ENCODE data around the gene EGLN1.

Gene EGLN1

GRCh38 chr1:231444059-231444458, 22.0 kb upstream of the EGLN1 start:
- Histone ChIP-seq H3K27ac (ENCODE audit: low read depth, low read length) (no peak overlapping the region), H3K4me3 (ENCODE audit: low read length) (no peak overlapping the region), H3K79me1 (ENCODE audit: low read length) (no peaks in the 10 kb centered on the region), H2BK120ac (ENCODE audit: low read depth, low read length) (no peak overlapping the region), H3K4me2 (ENCODE audit: low read length) (no peak overlapping the region), H4K8ac (ENCODE audit: low read depth, low read length) (no peak overlapping the region), H3K56ac (ENCODE audit: low read length) (no peak overlapping the region), H3K23ac (ENCODE audit: low read length) (no peak overlapping the region), H3K36me3 (ENCODE audit: control insufficient read depth, insufficient read depth, low read length) (no peaks in the 10 kb centered on the region), H2AK5ac (ENCODE audit: low read length) (no peak overlapping the region), H3K4me1 (ENCODE audit: control insufficient read depth, low read depth, low read length) (no peaks in the 10 kb centered on the region), H3K18ac (ENCODE audit: low read length) (no peak overlapping the region), H2BK5ac (ENCODE audit: low read length) (no peak overlapping the region), H3K9ac (ENCODE audit: low read length) (no peak overlapping the region), H3K79me2 (ENCODE audit: control insufficient read depth, insufficient read depth, low read length) (no peaks in the 10 kb centered on the region), H3K27me3 (ENCODE audit: insufficient read depth, low read length, poor library complexity) (no peaks in the 10 kb centered on the region), H3K4ac (ENCODE audit: low read depth, low read length) (no peak overlapping the region), H2BK15ac (replicated peaks; ENCODE audit: low read depth) (no peak overlapping the region), H4K5ac (ENCODE audit: low read length) (no peak overlapping the region)
- DNase-seq: no peak
- no CpG with 5 or more reads among the region's 2 CpGs for WGBS (ENCODE audit: extremely low coverage, insufficient coverage, low lambda C conversion rate)

DNA sequence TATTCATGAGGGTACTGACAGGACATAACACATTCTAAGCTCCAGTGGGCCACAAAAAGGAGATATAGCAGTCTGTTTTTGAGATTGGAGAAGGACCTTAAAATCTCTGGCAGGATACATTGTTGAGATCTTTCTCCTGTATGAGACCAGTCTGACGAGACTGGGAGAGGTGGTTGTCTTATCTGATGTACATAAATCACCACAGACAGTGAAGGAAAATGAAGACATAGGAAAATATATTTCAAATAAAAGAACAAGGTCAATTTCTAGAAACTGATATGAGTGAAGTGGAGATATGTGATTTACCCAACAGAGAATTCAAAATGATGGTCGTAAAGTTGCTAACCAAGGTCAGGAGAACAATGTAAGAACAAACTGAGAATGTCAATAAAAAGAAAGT, 21.3 kb upstream of the EGLN1 start:
- no peak overlapping the region for H4K5ac ChIP-seq (ENCODE audit: low read length)
- WGBS (ENCODE audit: extremely low coverage, insufficient coverage, low lambda C conversion rate): no CpG with 5 or more reads among the region's 2 CpGs

GRCh38 chr1:231442735-231443134, 20.6 kb upstream of the EGLN1 start:
- Histone ChIP-seq H3K4ac (ENCODE audit: low read depth, low read length) (no peak overlapping the region), H3K9ac (ENCODE audit: low read length) (no peak overlapping the region), H3K79me2 (ENCODE audit: control insufficient read depth, insufficient read depth, low read length) (no peaks in the 10 kb centered on the region), H3K79me1 (ENCODE audit: low read length) (no peaks in the 10 kb centered on the region), H2BK120ac (ENCODE audit: low read depth, low read length) (no peak overlapping the region), H3K56ac (ENCODE audit: low read length) (no peak overlapping the region), H3K36me3 (ENCODE audit: control insufficient read depth, insufficient read depth, low read length) (no peaks in the 10 kb centered on the region), H2AK5ac (ENCODE audit: low read length) (no peak overlapping the region), H4K5ac (ENCODE audit: low read length) (no peak overlapping the region), H3K4me1 (ENCODE audit: control insufficient read depth, low read depth, low read length) (no peaks in the 10 kb centered on the region), H2BK15ac (replicated peaks; ENCODE audit: low read depth) (no peak overlapping the region), H3K4me3 (ENCODE audit: low read length) (no peak overlapping the region), H4K8ac (ENCODE audit: low read depth, low read length) (no peak overlapping the region), H3K23ac (ENCODE audit: low read length) (no peak overlapping the region), H3K27me3 (ENCODE audit: insufficient read depth, low read length, poor library complexity) (no peaks in the 10 kb centered on the region), H3K27ac (ENCODE audit: low read depth, low read length) (no peak overlapping the region), H3K18ac (ENCODE audit: low read length) (no peak overlapping the region), H2BK5ac (ENCODE audit: low read length) (no peak overlapping the region), H3K4me2 (ENCODE audit: low read length) (no peak overlapping the region)
- DNase-seq: no peak

More for the DNA sequence above, 21.3 kb upstream of the EGLN1 start:
- Histone ChIP-seq H3K23ac (ENCODE audit: low read length) (no peak overlapping the region), H3K4me3 (ENCODE audit: low read length) (no peak overlapping the region), H2BK5ac (ENCODE audit: low read length) (no peak overlapping the region), H3K56ac (ENCODE audit: low read length) (no peak overlapping the region), H3K4me2 (ENCODE audit: low read length) (no peak overlapping the region), H2BK15ac (replicated peaks; ENCODE audit: low read depth) (no peak overlapping the region), H3K27ac (ENCODE audit: low read depth, low read length) (no peak overlapping the region), H3K4me1 (ENCODE audit: control insufficient read depth, low read depth, low read length) (no peaks in the 10 kb centered on the region), H3K18ac (ENCODE audit: low read length) (no peak overlapping the region), H3K27me3 (ENCODE audit: insufficient read depth, low read length, poor library complexity) (no peaks in the 10 kb centered on the region), H3K79me2 (ENCODE audit: control insufficient read depth, insufficient read depth, low read length) (no peaks in the 10 kb centered on the region), H3K79me1 (ENCODE audit: low read length) (no peaks in the 10 kb centered on the region), H3K4ac (ENCODE audit: low read depth, low read length) (no peak overlapping the region), H3K9ac (ENCODE audit: low read length) (no peak overlapping the region), H3K36me3 (ENCODE audit: control insufficient read depth, insufficient read depth, low read length) (no peaks in the 10 kb centered on the region), H2AK5ac (ENCODE audit: low read length) (no peak overlapping the region), H2BK120ac (ENCODE audit: low read depth, low read length) (no peak overlapping the region), H4K8ac (ENCODE audit: low read depth, low read length) (no peak overlapping the region)
- DNase-seq: no peak

DNA sequence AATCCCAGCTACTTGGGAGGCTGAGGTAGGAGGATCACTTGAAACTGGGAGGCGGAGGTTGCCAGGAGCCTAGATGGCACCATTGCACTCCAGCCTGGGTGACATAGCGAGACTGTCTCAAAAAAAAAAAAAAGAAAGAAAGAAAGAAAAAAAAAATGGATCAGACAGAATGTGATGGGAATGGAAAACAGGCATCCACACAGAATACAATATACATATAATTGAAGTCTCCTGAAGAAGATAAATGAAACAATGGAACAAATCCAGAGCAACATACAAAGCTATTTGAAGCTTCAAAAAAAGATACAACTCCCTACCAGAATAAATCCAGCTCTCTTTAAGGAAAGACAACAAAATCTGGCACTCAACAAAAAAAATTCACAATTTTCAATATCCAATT, 10.9 kb upstream of the EGLN1 start:
- H3K23ac ChIP-seq (ENCODE audit: low read length): no peak overlapping the region
- no peak overlapping the region for H3K4ac ChIP-seq (ENCODE audit: low read depth, low read length)
- no peak overlapping the region for H3K4me3 ChIP-seq (ENCODE audit: low read length)
- H3K79me1 ChIP-seq (ENCODE audit: low read length): no peaks in the 10 kb centered on the region
- no peak overlapping the region for H3K56ac ChIP-seq (ENCODE audit: low read length)
- no peak for DNase-seq
- H3K4me2 ChIP-seq (ENCODE audit: low read length): no peak overlapping the region
- H2BK120ac ChIP-seq (ENCODE audit: low read depth, low read length): no peak overlapping the region
- H3K18ac ChIP-seq (ENCODE audit: low read length): no peak overlapping the region
- no peak overlapping the region for H2AK5ac ChIP-seq (ENCODE audit: low read length)
- H3K36me3 ChIP-seq (ENCODE audit: control insufficient read depth, insufficient read depth, low read length): no peaks in the 10 kb centered on the region
- no CpG with 5 or more reads among the region's 2 CpGs for WGBS (ENCODE audit: extremely low coverage, insufficient coverage, low lambda C conversion rate)
- no peak overlapping the region for H4K8ac ChIP-seq (ENCODE audit: low read depth, low read length)
- no peaks in the 10 kb centered on the region for H3K27me3 ChIP-seq (ENCODE audit: insufficient read depth, low read length, poor library complexity)
- H4K5ac ChIP-seq (ENCODE audit: low read length): no peak overlapping the region
- no peak overlapping the region for H3K9ac ChIP-seq (ENCODE audit: low read length)
- H3K4me1 ChIP-seq (ENCODE audit: control insufficient read depth, low read depth, low read length): no peaks in the 10 kb centered on the region
- no peak overlapping the region for H2BK15ac ChIP-seq (replicated peaks; ENCODE audit: low read depth)
- no peaks in the 10 kb centered on the region for H3K79me2 ChIP-seq (ENCODE audit: control insufficient read depth, insufficient read depth, low read length)
- no peak overlapping the region for H2BK5ac ChIP-seq (ENCODE audit: low read length)
- H3K27ac ChIP-seq (ENCODE audit: low read depth, low read length): no peak overlapping the region

GRCh38 chr1:231431665-231432415, 9.8 kb upstream of the EGLN1 start:
- Histone ChIP-seq H2BK120ac (ENCODE audit: low read depth, low read length) (no peak overlapping the region), H3K79me1 (ENCODE audit: low read length) (no peaks in the 10 kb centered on the region), H2AK5ac (ENCODE audit: low read length) (no peak overlapping the region), H2BK5ac (ENCODE audit: low read length) (no peak overlapping the region), H4K8ac (ENCODE audit: low read depth, low read length) (no peak overlapping the region), H3K18ac (ENCODE audit: low read length) (no peak overlapping the region), H4K5ac (ENCODE audit: low read length) (no peak overlapping the region), H3K36me3 (ENCODE audit: control insufficient read depth, insufficient read depth, low read length) (no peaks in the 10 kb centered on the region), H3K4ac (ENCODE audit: low read depth, low read length) (no peak overlapping the region), H3K27ac (ENCODE audit: low read depth, low read length) (no peak overlapping the region), H3K4me3 (ENCODE audit: low read length) (no peak overlapping the region), H3K4me2 (ENCODE audit: low read length) (no peak overlapping the region), H3K79me2 (ENCODE audit: control insufficient read depth, insufficient read depth, low read length) (no peaks in the 10 kb centered on the region), H3K27me3 (ENCODE audit: insufficient read depth, low read length, poor library complexity) (no peaks in the 10 kb centered on the region), H3K9ac (ENCODE audit: low read length) (no peak overlapping the region), H3K4me1 (ENCODE audit: control insufficient read depth, low read depth, low read length) (no peaks in the 10 kb centered on the region), H2BK15ac (replicated peaks; ENCODE audit: low read depth) (no peak overlapping the region), H3K56ac (ENCODE audit: low read length) (no peak overlapping the region), H3K23ac (ENCODE audit: low read length) (no peak overlapping the region)
- DNase-seq: no peak
- WGBS (ENCODE audit: extremely low coverage, insufficient coverage, low lambda C conversion rate): no CpG with 5 or more reads among the region's 6 CpGs

Measured in mesendoderm (in vitro differentiated cells).